K562 (cell line): Measurements from ENCODE around the gene CSF3. TPM values are rescaled to one million over a fixed set of nuclear protein-coding genes. Genes with fewer than 3 reads are reported as not detected.

Experiments used
- ATAC-seq: fragments of 200-7000 bp; cut with Tn5 transposase; 3 replicates; pipeline ENCODE4 v1.9.1; 2020; ENCODE audit warnings: moderate library complexity
- BruUV-seq: library from RNA; stranded (reverse); fragments of 400-500 nt; replicated peaks from 2 replicates; lab custom pipeline; 2021; lab: Mats Ljungman, UMichigan
- CTCF ChIA-PET: fragments of 300-600 bp; formaldehyde crosslinking; extraction: SDS; loops from one replicate; lab custom pipeline; 2021; ENCODE audit warnings: low intra/inter-chr PET ratio; lab: Yijun Ruan, JAX
- POLR2A ChIA-PET: fragments of 300-600, 350-650 bp; sonication (Branson Sonifier 250); formaldehyde crosslinking; extraction: SDS; loops from one replicate; lab custom pipeline; 2021; ENCODE audit warnings: antibody characterized with exemption, inconsistent platforms; lab: Yijun Ruan, JAX
- DNase-seq, 4 experiments: peaks; one replicate each; pipeline versions ENCODE4 v3.0.0 to v3.0.0-alpha.2; 2011 to 2018; ENCODE audit warnings: low spot score in 3 of 4, mixed read lengths in 3 of 4; ENCODE audit errors: extremely low read depth in 1 of 4
- FAIRE-seq: peaks from 2 replicates; lab custom pipeline; 2011; peaks lifted over from hg19 to GRCh38; lab: Jason Lieb, UNC
- H2AFZ ChIP-seq: 2 replicates; pipeline ENCODE4 v1.6.0; 2011; ENCODE audit warnings: low read depth, low read length, control low read depth, inconsistent platforms
- H3K27ac ChIP-seq: fragments of 200-600 bp; 3 replicates; pipeline ENCODE4 v1.8.0; 2011; ENCODE audit warnings: low read depth, mild to moderate bottlenecking, control low read depth, inconsistent platforms, low read length, moderate library complexity, mixed read lengths; ENCODE audit errors: extremely low read depth
- H3K27me3 ChIP-seq, 2 experiments: fragments of 300-600 bp in 1 of 2; 2 replicates in 1 of 2; 3 replicates in 1 of 2; pipeline versions ENCODE4 v1.6.0 to v1.8.0; 2011; ENCODE audit warnings: inconsistent platforms in 2 of 2, low read length in 2 of 2, mild to moderate bottlenecking in 1 of 2, mixed read lengths in 1 of 2, moderate library complexity in 1 of 2; ENCODE audit not compliant: control insufficient read depth in 2 of 2, insufficient read depth in 2 of 2
- H3K36me3 ChIP-seq: fragments of 300-600 bp; 3 replicates; pipeline ENCODE4 v1.8.0; 2011; ENCODE audit warnings: mild to moderate bottlenecking, low read length, inconsistent platforms; ENCODE audit not compliant: control insufficient read depth, insufficient read depth
- H3K4me1 ChIP-seq, 2 experiments: fragments of 200-600 bp in 1 of 2; replicated peaks in 1 of 2; 2 replicates in 1 of 2; 3 replicates in 1 of 2; pipeline versions ENCODE4 v1.5.1 to v1.8.0; 2011; ENCODE audit warnings: inconsistent platforms in 2 of 2, low read length in 2 of 2, mild to moderate bottlenecking in 1 of 2, mixed read lengths in 1 of 2, moderate library complexity in 1 of 2; ENCODE audit not compliant: control insufficient read depth in 2 of 2, insufficient read depth in 2 of 2
- H3K4me2 ChIP-seq: 2 replicates; pipeline ENCODE4 v1.6.1; 2011; ENCODE audit warnings: low read length, control low read depth, inconsistent platforms, mixed read lengths; ENCODE audit not compliant: insufficient read depth
- H3K4me3 ChIP-seq: fragments of 200-600 bp; sonication (generic), shearing (Covaris generic); 2 replicates; pipeline ENCODE4 v1.5.1; 2016; ENCODE audit warnings: control low read depth, inconsistent platforms
- H3K79me2 ChIP-seq: fragments of 200-600 bp; 3 replicates; pipeline ENCODE4 v1.8.0; 2011; ENCODE audit warnings: low read length, inconsistent platforms; ENCODE audit not compliant: control insufficient read depth, insufficient read depth
- H3K9ac ChIP-seq, 2 experiments: 2 replicates each; pipeline versions ENCODE4 v1.6.0 to v1.6.1; 2011; ENCODE audit warnings: low read depth in 2 of 2, low read length in 2 of 2, control low read depth in 1 of 2, inconsistent platforms in 1 of 2, mild to moderate bottlenecking in 1 of 2, mixed read lengths in 1 of 2; ENCODE audit not compliant: insufficient read depth in 1 of 2
- H3K9me1 ChIP-seq: one replicate; pipeline ENCODE4 v1.6.0; 2011; ENCODE audit warnings: inconsistent platforms, mild to moderate bottlenecking, low read length, moderate library complexity; ENCODE audit not compliant: control insufficient read depth, insufficient read depth
- H3K9me3 ChIP-seq: replicated peaks from 2 replicates; pipeline ENCODE4 v1.5.1; 2011; ENCODE audit warnings: low read depth, low read length, inconsistent platforms; ENCODE audit not compliant: control insufficient read depth, insufficient read depth
- H4K20me1 ChIP-seq: replicated peaks from 2 replicates; pipeline ENCODE4 v1.6.1; 2011; ENCODE audit warnings: low read length, inconsistent platforms, mixed read lengths; ENCODE audit not compliant: control insufficient read depth, insufficient read depth
- CBX1 ChIP-seq: sonication (generic); IDR thresholded peaks from 2 replicates; pipeline ENCODE4 v1.6.1; 2016; ENCODE audit warnings: antibody characterized with exemption, low read depth, mild to moderate bottlenecking
- EHMT2 ChIP-seq: fragments of 450-650 bp; IDR thresholded peaks from 2 replicates; pipeline ENCODE4 v1.6.1; 2018; ENCODE audit warnings: antibody characterized with exemption
- ERF ChIP-seq: fragments of 450-650 bp; formaldehyde crosslinking; IDR thresholded peaks from 2 replicates; pipeline ENCODE4 v1.4.0; 2020; ENCODE audit warnings: mild to moderate bottlenecking, mixed read lengths
- HDAC2 ChIP-seq: fragments of 450-650 bp; IDR thresholded peaks from 2 replicates; pipeline ENCODE4 v1.6.1; 2016; ENCODE audit warnings: mild to moderate bottlenecking
- L3MBTL2 ChIP-seq: fragments of 450-650 bp; IDR thresholded peaks from 2 replicates; pipeline ENCODE4 v1.6.1; 2016; ENCODE audit warnings: mild to moderate bottlenecking, moderate library complexity
- MTA1 ChIP-seq: fragments of 450-650 bp; IDR thresholded peaks from 2 replicates; pipeline ENCODE4 v1.6.1; 2017; ENCODE audit warnings: borderline replicate concordance
- POLR2A ChIP-seq: fragments of 450-650 bp; conservative IDR thresholded peaks from 2 replicates; pipeline ENCODE4 v1.6.1; 2016
- PPARD ChIP-seq: fragments of 250-450 bp; sonication (Bioruptor Pico); IDR thresholded peaks from 2 replicates; pipeline ENCODE4 v1.8.0; 2022; ENCODE audit warnings: inconsistent platforms, mild to moderate bottlenecking, moderate library complexity
- RFX5 ChIP-seq: IDR thresholded peaks from 2 replicates; pipeline ENCODE4 v1.6.1; 2011; ENCODE audit warnings: low read depth, mild to moderate bottlenecking, improper control_type of control experiment, low read length
- SRSF7 ChIP-seq: fragments of 200-400 bp; formaldehyde crosslinking; optimal IDR thresholded peaks from 2 replicates; pipeline ENCODE3; 2017; ENCODE audit warnings: mild to moderate bottlenecking, low read depth, low read length
- TFAM ChIP-seq: fragments of 250-450 bp; sonication (Bioruptor Pico); conservative IDR thresholded peaks from 2 replicates; pipeline ENCODE4 v1.5.0; 2021; ENCODE audit warnings: mild to moderate bottlenecking, moderate library complexity
- ZNF140 ChIP-seq: fragments of 250-450 bp; sonication (Bioruptor Pico); IDR thresholded peaks from 2 replicates; pipeline ENCODE4 v1.8.0; 2021; ENCODE audit warnings: moderate library complexity, mild to moderate bottlenecking, inconsistent platforms
- ZNF707 ChIP-seq: fragments of 250-450 bp; sonication (Bioruptor Pico); conservative IDR thresholded peaks from 2 replicates; pipeline ENCODE4 v1.8.0; 2022; ENCODE audit warnings: inconsistent platforms, mild to moderate bottlenecking, moderate library complexity
- WGBS: fragments of 100-300 bp; shearing (Covaris generic); methylation state at CpG from one replicate; pipeline ENCODE4 v1.1.6; 2016; ENCODE audit warnings: low coverage, mixed read lengths; ENCODE audit not compliant: insufficient coverage; ENCODE audit errors: missing lambda C conversion rate; 5-methylcytosine and 5-hydroxymethylcytosine counted together
- in situ Hi-C: fragments of 300-500 bp; cut with MboI; formaldehyde crosslinking; loops from 4 replicates; pipeline ENCODE4 v1.15.0; 2018; ENCODE audit warnings: inconsistent platforms, mixed read lengths
- intact Hi-C: fragments of 100-400 bp; cut with micrococcal nuclease; formaldehyde crosslinking; loops from 2 replicates; pipeline ENCODE4 v1.14.2; 2022
- polyA plus RNA-seq, 8 experiments: library from polyadenylated mRNA; depleted of rRNA in 4 of 8; stranded (reverse) in 5 of 8; unstranded in 3 of 8; fragments of >200 nt; fragmentation: Nextera tagmentation in 2 of 8; fragmentation: Illumina TruSeq in 1 of 8; extraction: Ambion mirVana in 2 of 8; extraction: Trizol in 1 of 8; gene quantifications; 2 replicates each; pipeline versions ENCODE4 v1.2.1 to v1.2.3, GENCODE V29; 2011 to 2014; ENCODE audit warnings: inconsistent platforms in 1 of 8, missing spikeins in 1 of 8
- total RNA-seq, 7 experiments: library from RNA; depleted of rRNA in 6 of 7; stranded (reverse); fragments of >200 nt in 6 of 7; fragmentation: Illumina TruSeq in 2 of 7; extraction: Trizol in 2 of 7; gene quantifications; 2 replicates each; pipeline versions ENCODE4 v1.2.1 to v1.2.3, GENCODE V29; 2011 to 2021; ENCODE audit warnings: low replicate concordance in 1 of 7
- TF ChIP-seq, protein P1 (sequence below): fragments of 250-450 bp; sonication (Bioruptor Pico); IDR thresholded peaks from 2 replicates; pipeline ENCODE4 v1.9.0; 2021; ENCODE audit warnings: mild to moderate bottlenecking

The CSF3 gene
- total and polyA plus RNA-seq, 9 of the 15 experiments (the other 6 are each of a cell fraction or from before 2014, with no cell fraction given) = 0.19 TPM; not detected in 8

GRCh38 chr17:39995438-39995837 lies 19.8 kb upstream of the CSF3 start:
- TF ChIP-seq PPARD (CRISPR knock-in tag) (no peak), ZNF707 (CRISPR knock-in tag) (no peak), RFX5 (no peak), EHMT2 (no peak)
- TF ChIP-seq, protein P1, sequence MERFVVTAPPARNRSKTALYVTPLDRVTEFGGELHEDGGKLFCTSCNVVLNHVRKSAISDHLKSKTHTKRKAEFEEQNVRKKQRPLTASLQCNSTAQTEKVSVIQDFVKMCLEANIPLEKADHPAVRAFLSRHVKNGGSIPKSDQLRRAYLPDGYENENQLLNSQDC (CRISPR knock-in tag) = no peak
- Histone ChIP-seq H3K27ac (no peak overlapping the region), H4K20me1 (no peaks in the 10 kb centered on the region), H3K27me3 (no peaks in the 10 kb centered on the region), H3K79me2 (no peaks in the 10 kb centered on the region), H3K36me3 (peaks cover 78% of the 10 kb centered on the region), H3K9ac (no peak overlapping the region), H3K9me3 (no peaks in the 10 kb centered on the region), H3K4me3 (no peak overlapping the region), H3K9me1 (no peaks in the 10 kb centered on the region), H3K4me1 (peaks cover 0 to 3% of the 10 kb centered on the region in 2 experiments; a peak in 1 of 5 replicates), H2AFZ (no peak overlapping the region), H3K4me2 (no peak overlapping the region)
- no peak for DNase-seq
- ChIA-PET POLR2A (interaction anchor here (0.6 to 1.6 kb wide), 3 partner anchors 10 to 799 kb away, joined by 3 to 7 read pairs (median 3); partner anchors contain the start of gene MSL1), CTCF (no interaction called here)
- in situ Hi-C loops = no loop called here
- WGBS = 95% methylated on average over 6 of the region's 6 CpGs
- BruUV-seq = no TSS peak
- ATAC-seq = no peak
- FAIRE-seq = no peak
- intact Hi-C loops = no loop called here

- H2AFZ ChIP-seq = no peak overlapping the region
- no peak for ATAC-seq
- WGBS = 85% methylated on average over 8 of the region's 8 CpGs
- no peaks in the 10 kb centered on the region for H4K20me1 ChIP-seq
- intact Hi-C loops (no loop called here), in situ Hi-C loops (no loop called here)
- ChIA-PET CTCF (no interaction called here), POLR2A (interaction anchor here (0.6 to 1.6 kb wide), 3 partner anchors 9 to 126 kb away, joined by 3 to 7 read pairs (median 4); partner anchors contain the start of genes MSL1 and PSMD3)
- no peaks in the 10 kb centered on the region for H3K27me3 ChIP-seq
- no peak for TF ChIP-seq CBX1
- no peak for TF ChIP-seq POLR2A
- no peak for TF ChIP-seq ZNF140 (CRISPR knock-in tag)
- TF ChIP-seq ERF = no peak
- TF ChIP-seq HDAC2 = no peak
- no peak for TF ChIP-seq SRSF7
- no peak for TF ChIP-seq TFAM (CRISPR knock-in tag)
- TF ChIP-seq MTA1 = no peak
- TF ChIP-seq L3MBTL2 = no peak
- H3K4me3 ChIP-seq = no peak overlapping the region
- peaks cover 71% of the 10 kb centered on the region for H3K36me3 ChIP-seq
- no peak for FAIRE-seq
- H3K4me2 ChIP-seq = no peak overlapping the region
- H3K27ac ChIP-seq = no peak overlapping the region
- H3K79me2 ChIP-seq = no peaks in the 10 kb centered on the region
- no peak overlapping the region for H3K9ac ChIP-seq
- H3K4me1 ChIP-seq = peaks cover 0 to 3% of the 10 kb centered on the region in 2 experiments; a peak in 1 of 5 replicates
- H3K9me3 ChIP-seq = no peaks in the 10 kb centered on the region
- BruUV-seq = no TSS peak
- no peaks in the 10 kb centered on the region for H3K9me1 ChIP-seq
- peak in 1 of 4 experiments; percentile 15 for DNase-seq
Measured at GRCh38 chr17:39996162-39996561, 19.1 kb upstream of the CSF3 start.
